ENCODE measurements around the gene CASZ1.

CASZ1 gene

GRCh38 chr1:10606064-10606463 lies 190.4 kb downstream of the CASZ1 start:
- no peaks in the 10 kb centered on the region for H3K4me1 Mint-ChIP-seq
- no peaks in the 10 kb centered on the region for H3K27me3 Mint-ChIP-seq
- peaks cover 10% of the 10 kb centered on the region for H3K36me3 Mint-ChIP-seq
- no peak overlapping the region for H3K27ac Mint-ChIP-seq
- no peaks in the 10 kb centered on the region for H3K9me3 Mint-ChIP-seq
- H3K4me3 Mint-ChIP-seq = no peak overlapping the region

- H3K4me1 Mint-ChIP-seq = no peaks in the 10 kb centered on the region
- no peaks in the 10 kb centered on the region for H3K9me3 Mint-ChIP-seq
- H3K27ac Mint-ChIP-seq = peak overlapping the region; percentile 46
- no peaks in the 10 kb centered on the region for H3K27me3 Mint-ChIP-seq
- peaks cover 10% of the 10 kb centered on the region for H3K36me3 Mint-ChIP-seq
- no peak overlapping the region for H3K4me3 Mint-ChIP-seq
Measured at GRCh38 chr1:10604966-10605365, 191.5 kb downstream of the CASZ1 start.

DNA sequence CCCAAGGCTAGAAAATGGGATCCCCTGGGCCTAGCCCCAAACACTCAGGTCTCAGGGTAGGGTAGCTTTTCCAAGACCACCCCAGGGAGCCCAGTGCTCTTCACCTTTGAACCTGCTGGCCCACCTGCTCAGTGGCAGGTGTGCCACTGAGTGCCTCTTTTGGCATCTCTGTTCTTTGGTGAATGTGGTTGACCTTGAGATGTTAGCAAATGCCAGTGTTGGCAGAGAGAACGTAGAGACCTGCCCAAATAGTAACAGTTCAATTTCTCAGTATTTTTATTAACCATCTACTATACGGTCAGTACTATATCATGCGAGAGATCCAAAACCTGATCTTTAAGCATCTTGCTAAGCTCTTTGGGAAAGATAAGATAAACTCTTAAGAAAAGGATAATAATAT lies 193.5 kb downstream of the CASZ1 start:
- Mint-ChIP-seq H3K27me3 (no peaks in the 10 kb centered on the region), H3K36me3 (peaks cover 6% of the 10 kb centered on the region), H3K27ac (no peak overlapping the region), H3K4me1 (no peaks in the 10 kb centered on the region), H3K9me3 (no peaks in the 10 kb centered on the region), H3K4me3 (no peak overlapping the region)

GRCh38 chr1:10601342-10602070 lies 194.9 kb downstream of the CASZ1 start:
- no peaks in the 10 kb centered on the region for H3K27me3 Mint-ChIP-seq
- no peaks in the 10 kb centered on the region for H3K4me1 Mint-ChIP-seq
- H3K9me3 Mint-ChIP-seq = no peaks in the 10 kb centered on the region
- H3K36me3 Mint-ChIP-seq = peaks cover 4% of the 10 kb centered on the region
- H3K4me3 Mint-ChIP-seq = no peak overlapping the region
- H3K27ac Mint-ChIP-seq = no peak overlapping the region

- no peaks in the 10 kb centered on the region for H3K9me3 Mint-ChIP-seq
- H3K4me1 Mint-ChIP-seq = no peaks in the 10 kb centered on the region
- no peak overlapping the region for H3K4me3 Mint-ChIP-seq
- H3K27me3 Mint-ChIP-seq = no peaks in the 10 kb centered on the region
- H3K36me3 Mint-ChIP-seq = peaks cover 2% of the 10 kb centered on the region
- H3K27ac Mint-ChIP-seq = no peak overlapping the region
Measured at GRCh38 chr1:10599194-10599861, 197.1 kb downstream of the CASZ1 start.

DNA sequence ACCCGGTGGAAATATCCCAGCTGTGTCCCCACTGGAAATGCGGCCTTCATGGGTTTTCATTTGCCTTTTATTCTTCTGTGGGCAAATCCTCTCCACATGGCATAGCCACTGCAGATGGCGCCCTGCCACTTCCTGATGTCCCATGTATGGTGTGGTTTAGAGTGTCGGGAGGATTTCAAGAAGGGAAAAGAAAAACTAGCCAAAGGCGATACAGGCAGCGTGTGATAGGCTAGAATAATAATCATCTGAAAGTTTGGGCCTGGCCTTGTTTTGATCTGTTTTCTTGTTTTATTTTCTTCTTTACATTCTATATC lies 198.1 kb downstream of the CASZ1 start:
- no peaks in the 10 kb centered on the region for H3K9me3 Mint-ChIP-seq
- peaks cover 2% of the 10 kb centered on the region for H3K36me3 Mint-ChIP-seq
- H3K4me3 Mint-ChIP-seq = no peak overlapping the region
- H3K4me1 Mint-ChIP-seq = no peaks in the 10 kb centered on the region
- no peaks in the 10 kb centered on the region for H3K27me3 Mint-ChIP-seq
- no peak overlapping the region for H3K27ac Mint-ChIP-seq

DNA sequence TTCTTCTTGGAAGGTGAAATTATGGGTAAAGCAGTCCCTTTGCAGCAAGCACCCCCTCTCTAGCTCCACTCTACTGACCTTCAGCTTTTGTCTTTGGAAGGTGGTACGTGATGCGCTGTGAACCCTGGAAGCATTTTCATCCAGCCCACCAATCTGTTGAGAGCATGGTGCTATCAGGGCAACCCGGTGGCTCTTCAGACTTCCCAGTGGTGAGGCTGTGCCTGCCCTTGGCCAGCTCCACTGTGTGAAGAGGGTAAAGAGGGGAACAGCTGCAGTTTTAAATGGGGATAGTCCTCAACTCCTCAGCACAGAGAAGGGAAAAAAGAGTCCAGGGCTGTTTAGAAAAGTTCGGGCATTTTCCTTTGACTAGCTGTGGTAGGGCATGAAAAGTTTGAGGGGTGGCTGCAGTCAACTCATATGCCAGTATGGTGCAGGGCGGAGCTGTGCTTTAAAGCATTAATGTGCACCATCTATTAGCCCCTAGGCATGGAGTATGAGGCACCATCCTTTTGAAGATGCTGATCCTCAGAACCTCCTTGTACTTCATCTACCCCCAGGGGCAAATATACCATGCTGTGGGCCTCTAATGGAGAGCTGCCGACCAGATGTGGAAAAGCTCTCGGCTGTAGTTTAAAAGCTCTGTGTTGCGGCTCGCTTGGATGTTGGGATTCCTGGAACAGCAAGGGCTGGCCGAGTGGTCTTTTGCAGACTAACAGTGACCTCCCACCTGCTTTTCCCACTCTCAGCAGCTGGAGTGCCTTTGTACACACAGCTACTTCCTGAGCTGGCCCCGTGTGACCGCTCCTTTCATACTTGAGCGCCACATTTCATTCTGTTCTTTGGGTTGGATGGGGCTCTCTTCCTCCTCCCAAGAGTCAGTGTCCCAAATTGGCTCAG lies 198.7 kb downstream of the CASZ1 start:
- H3K4me1 Mint-ChIP-seq = no peaks in the 10 kb centered on the region
- no peaks in the 10 kb centered on the region for H3K9me3 Mint-ChIP-seq
- H3K27me3 Mint-ChIP-seq = no peaks in the 10 kb centered on the region
- H3K36me3 Mint-ChIP-seq = no peaks in the 10 kb centered on the region
- H3K4me3 Mint-ChIP-seq = no peak overlapping the region
- no peak overlapping the region for H3K27ac Mint-ChIP-seq

- Mint-ChIP-seq H3K27ac (no peak overlapping the region), H3K36me3 (no peaks in the 10 kb centered on the region), H3K4me1 (no peaks in the 10 kb centered on the region), H3K9me3 (no peaks in the 10 kb centered on the region), H3K4me3 (no peak overlapping the region), H3K27me3 (no peaks in the 10 kb centered on the region)
Measured at GRCh38 chr1:10596780-10597179, 199.7 kb downstream of the CASZ1 start.

DNA sequence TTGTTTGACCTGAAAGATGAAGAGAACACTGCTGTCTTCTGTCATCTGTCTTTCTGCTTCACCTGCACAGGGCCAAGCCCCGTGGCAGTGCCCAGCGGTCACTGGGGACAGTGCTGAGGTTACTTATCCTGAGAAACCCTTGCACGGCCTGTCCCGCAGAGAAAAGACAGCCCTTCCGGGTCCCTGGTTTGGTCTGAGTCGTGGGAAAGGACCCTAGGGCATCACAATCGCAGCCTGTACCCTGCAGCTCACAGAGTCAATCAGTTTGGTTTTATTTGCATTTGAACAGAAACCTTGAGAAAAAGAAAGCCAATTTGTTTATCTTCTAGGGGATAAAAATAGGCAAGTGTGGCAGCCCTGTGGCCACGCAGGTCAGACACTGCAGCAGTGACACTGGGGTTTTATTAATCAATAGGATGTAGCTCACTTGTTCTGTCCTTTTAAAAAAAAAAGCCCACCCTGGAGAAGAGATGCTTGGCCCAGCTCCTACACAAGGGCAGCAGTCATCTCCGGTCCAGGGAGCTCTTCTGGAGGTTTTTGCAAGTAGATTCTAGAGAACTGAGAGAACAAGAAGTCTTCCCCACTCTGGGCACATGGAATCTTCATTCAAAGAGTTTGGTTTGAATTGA lies 201.7 kb downstream of the CASZ1 start:
- H3K36me3 Mint-ChIP-seq = no peaks in the 10 kb centered on the region
- no peaks in the 10 kb centered on the region for H3K9me3 Mint-ChIP-seq
- H3K4me1 Mint-ChIP-seq = no peaks in the 10 kb centered on the region
- H3K27ac Mint-ChIP-seq = no peak overlapping the region
- no peaks in the 10 kb centered on the region for H3K27me3 Mint-ChIP-seq
- no peak overlapping the region for H3K4me3 Mint-ChIP-seq

DNA sequence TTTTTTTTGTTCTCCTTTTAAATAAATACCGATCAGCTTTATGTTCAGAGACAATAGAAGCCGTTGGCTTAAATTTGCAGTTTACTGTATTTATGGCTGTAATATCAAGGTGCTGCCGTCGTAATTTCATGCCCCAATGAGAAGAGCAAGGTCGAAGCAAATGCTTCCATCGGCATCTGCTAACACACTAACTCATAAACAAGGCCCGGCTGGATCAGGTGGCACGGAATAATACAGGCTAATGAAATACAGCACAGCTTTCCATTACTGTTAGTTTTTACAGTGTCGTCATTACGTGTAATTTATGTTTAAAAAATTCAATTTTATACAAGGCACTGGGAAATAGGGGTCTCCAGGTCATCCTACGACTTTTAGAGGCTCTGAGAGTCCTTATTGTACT lies 202.7 kb downstream of the CASZ1 start:
- H3K4me1 Mint-ChIP-seq = no peaks in the 10 kb centered on the region
- H3K27ac Mint-ChIP-seq = no peak overlapping the region
- no peaks in the 10 kb centered on the region for H3K27me3 Mint-ChIP-seq

DNA sequence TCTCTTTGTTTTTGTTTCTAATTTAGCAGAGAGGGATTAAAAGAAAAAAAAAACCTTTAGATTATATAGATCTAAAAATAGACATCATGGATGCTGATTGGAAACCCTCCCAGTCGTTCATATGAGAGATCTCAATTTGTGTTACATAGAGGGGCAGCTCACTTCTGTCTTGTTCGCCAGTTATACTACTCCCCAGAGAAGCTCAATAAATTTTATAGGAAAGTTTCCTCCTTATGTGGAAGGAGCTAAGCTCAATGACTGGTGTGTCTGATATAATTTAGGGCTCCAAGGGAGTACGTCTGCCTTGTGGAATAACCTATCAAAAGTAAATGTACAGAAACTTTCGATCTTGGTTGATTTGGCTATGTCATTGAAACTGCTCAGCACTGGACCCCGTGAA lies 204.1 kb downstream of the CASZ1 start:
- Mint-ChIP-seq H3K4me3 (no peak overlapping the region), H3K4me1 (no peaks in the 10 kb centered on the region), H3K27ac (no peak overlapping the region), H3K36me3 (peaks cover 2% of the 10 kb centered on the region), H3K27me3 (no peaks in the 10 kb centered on the region), H3K9me3 (no peaks in the 10 kb centered on the region)

More for the DNA sequence above, 202.7 kb downstream of the CASZ1 start:
- no peaks in the 10 kb centered on the region for H3K36me3 Mint-ChIP-seq
- H3K9me3 Mint-ChIP-seq = no peaks in the 10 kb centered on the region
- no peak overlapping the region for H3K4me3 Mint-ChIP-seq

GRCh38 chr1:10591010-10591409 lies 205.4 kb downstream of the CASZ1 start:
- Mint-ChIP-seq H3K36me3 (peaks cover 2% of the 10 kb centered on the region), H3K9me3 (no peaks in the 10 kb centered on the region), H3K27me3 (no peaks in the 10 kb centered on the region), H3K4me3 (no peak overlapping the region), H3K27ac (no peak overlapping the region), H3K4me1 (no peaks in the 10 kb centered on the region)

DNA sequence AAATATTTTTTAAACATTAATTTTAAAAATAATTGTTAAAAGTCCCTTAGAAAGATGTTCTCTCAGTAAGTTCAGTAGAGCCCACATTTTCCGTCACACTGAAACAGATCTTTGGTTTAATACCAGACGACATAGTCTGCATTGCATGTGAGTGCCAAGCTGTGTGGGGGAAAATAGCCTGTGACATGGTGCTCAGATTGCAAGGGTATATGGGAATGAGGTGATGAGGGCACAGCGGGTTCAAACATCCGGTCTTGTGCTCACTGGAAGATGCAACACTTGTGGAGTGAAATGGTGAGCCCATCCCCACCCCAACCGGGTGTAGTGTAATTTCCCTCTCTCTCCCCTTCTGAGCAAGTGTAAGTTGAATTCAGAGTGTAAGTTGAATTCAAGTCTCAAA lies 207.4 kb downstream of the CASZ1 start:
- Mint-ChIP-seq H3K27ac (no peak overlapping the region), H3K9me3 (no peaks in the 10 kb centered on the region), H3K36me3 (peaks cover 8% of the 10 kb centered on the region), H3K4me1 (no peaks in the 10 kb centered on the region), H3K4me3 (no peak overlapping the region), H3K27me3 (no peaks in the 10 kb centered on the region)

GRCh38 chr1:10588640-10589039 lies 207.8 kb downstream of the CASZ1 start:
- Mint-ChIP-seq H3K4me1 (no peaks in the 10 kb centered on the region), H3K27me3 (no peaks in the 10 kb centered on the region), H3K9me3 (no peaks in the 10 kb centered on the region), H3K27ac (no peak overlapping the region), H3K36me3 (peaks cover 9% of the 10 kb centered on the region), H3K4me3 (no peak overlapping the region)

Data from activated naive CD4-positive, alpha-beta T cell treated with anti-CD3 and anti-CD28 coated beads, Interleukin-2, amount 50 U/mL, for 24 hours (primary cell).